ENCODE results near the gene HNF4A. TPM values are rescaled to one million over a fixed set of nuclear protein-coding genes. Genes with fewer than 3 reads are reported as not detected.

Gene HNF4A
- total and polyA plus RNA-seq, 2 of the 13 experiments (the other 11 are each of a cell fraction or from before 2014, with no cell fraction given) = 80.9 to 169 TPM

DNA sequence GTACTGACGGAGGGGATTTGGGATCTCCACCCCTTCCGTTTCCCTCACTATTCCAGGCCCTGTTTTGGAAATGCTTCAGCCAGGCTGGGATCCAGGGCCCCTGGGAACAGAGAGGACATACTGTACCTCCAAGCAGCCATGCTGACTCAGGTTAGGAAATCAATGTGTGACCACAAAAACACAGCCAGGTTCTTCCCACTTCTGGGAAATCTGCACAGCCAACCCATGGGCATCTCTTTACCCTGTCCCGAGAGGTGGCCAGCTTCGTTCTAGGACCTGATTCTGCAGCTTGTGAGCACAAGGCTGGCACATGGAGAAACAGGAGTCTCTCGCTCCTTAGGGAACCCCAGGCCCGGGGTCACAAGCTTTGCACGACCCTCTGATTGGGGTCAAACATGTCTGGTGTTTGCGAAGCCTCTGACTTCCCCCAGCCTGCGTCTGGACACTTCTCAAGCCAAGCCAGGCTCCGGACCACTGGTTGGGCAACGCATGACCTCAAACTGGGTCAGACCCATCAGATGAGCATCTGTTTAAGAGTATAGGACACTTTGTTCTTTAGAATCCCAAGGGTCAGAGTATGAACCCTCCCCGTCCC, 111.9 kb downstream of the HNF4A start (continued):
- TF ChIP-seq MYC (CRISPR knock-in tag; IDR thresholded peaks at IDR 0.05; ENCODE audit: borderline replicate concordance) = peak; percentile 8; the same call in 1 of the 2 replicates
- TF ChIP-seq, protein P1, sequence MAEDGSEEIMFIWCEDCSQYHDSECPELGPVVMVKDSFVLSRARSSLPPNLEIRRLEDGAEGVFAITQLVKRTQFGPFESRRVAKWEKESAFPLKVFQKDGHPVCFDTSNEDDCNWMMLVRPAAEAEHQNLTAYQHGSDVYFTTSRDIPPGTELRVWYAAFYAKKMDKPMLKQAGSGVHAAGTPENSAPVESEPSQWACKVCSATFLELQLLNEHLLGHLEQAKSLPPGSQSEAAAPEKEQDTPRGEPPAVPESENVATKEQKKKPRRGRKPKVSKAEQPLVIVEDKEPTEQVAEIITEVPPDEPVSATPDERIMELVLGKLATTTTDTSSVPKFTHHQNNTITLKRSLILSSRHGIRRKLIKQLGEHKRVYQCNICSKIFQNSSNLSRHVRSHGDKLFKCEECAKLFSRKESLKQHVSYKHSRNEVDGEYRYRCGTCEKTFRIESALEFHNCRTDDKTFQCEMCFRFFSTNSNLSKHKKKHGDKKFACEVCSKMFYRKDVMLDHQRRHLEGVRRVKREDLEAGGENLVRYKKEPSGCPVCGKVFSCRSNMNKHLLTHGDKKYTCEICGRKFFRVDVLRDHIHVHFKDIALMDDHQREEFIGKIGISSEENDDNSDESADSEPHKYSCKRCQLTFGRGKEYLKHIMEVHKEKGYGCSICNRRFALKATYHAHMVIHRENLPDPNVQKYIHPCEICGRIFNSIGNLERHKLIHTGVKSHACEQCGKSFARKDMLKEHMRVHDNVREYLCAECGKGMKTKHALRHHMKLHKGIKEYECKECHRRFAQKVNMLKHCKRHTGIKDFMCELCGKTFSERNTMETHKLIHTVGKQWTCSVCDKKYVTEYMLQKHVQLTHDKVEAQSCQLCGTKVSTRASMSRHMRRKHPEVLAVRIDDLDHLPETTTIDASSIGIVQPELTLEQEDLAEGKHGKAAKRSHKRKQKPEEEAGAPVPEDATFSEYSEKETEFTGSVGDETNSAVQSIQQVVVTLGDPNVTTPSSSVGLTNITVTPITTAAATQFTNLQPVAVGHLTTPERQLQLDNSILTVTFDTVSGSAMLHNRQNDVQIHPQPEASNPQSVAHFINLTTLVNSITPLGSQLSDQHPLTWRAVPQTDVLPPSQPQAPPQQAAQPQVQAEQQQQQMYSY (CRISPR knock-in tag; IDR thresholded peaks at IDR 0.05) = peak; percentile 97
- TF ChIP-seq ZNF33B (CRISPR knock-in tag; IDR thresholded peaks at IDR 0.05) = peak; percentile 49; the same call in 1 of the 2 replicates
- TF ChIP-seq ZNF30 (CRISPR knock-in tag; IDR thresholded peaks at IDR 0.05) = peak; percentile 67; the same call in 1 of the 2 replicates
- TF ChIP-seq HES4 (CRISPR knock-in tag; IDR thresholded peaks at IDR 0.05; ENCODE audit: borderline replicate concordance) = no peak
- no peak for TF ChIP-seq MAZ (IDR thresholded peaks at IDR 0.05; ENCODE audit: borderline replicate concordance, low read depth, low read length)
- TF ChIP-seq MAZ (CRISPR knock-in tag; IDR thresholded peaks at IDR 0.05; ENCODE audit: low read depth) = no peak
- TF ChIP-seq FLYWCH1 (CRISPR knock-in tag; IDR thresholded peaks at IDR 0.05) = no peak
- 0 out of 2 replicates have a peak, but pooled peaks have one; percentile 9 for TF ChIP-seq ZNF350 (CRISPR knock-in tag; IDR thresholded peaks at IDR 0.05; ENCODE audit: borderline replicate concordance, low read depth)
- TF ChIP-seq JARID2 (CRISPR knock-in tag; IDR thresholded peaks at IDR 0.05; ENCODE audit: insufficient replicate concordance) = no peak
- TF ChIP-seq, protein P2, sequence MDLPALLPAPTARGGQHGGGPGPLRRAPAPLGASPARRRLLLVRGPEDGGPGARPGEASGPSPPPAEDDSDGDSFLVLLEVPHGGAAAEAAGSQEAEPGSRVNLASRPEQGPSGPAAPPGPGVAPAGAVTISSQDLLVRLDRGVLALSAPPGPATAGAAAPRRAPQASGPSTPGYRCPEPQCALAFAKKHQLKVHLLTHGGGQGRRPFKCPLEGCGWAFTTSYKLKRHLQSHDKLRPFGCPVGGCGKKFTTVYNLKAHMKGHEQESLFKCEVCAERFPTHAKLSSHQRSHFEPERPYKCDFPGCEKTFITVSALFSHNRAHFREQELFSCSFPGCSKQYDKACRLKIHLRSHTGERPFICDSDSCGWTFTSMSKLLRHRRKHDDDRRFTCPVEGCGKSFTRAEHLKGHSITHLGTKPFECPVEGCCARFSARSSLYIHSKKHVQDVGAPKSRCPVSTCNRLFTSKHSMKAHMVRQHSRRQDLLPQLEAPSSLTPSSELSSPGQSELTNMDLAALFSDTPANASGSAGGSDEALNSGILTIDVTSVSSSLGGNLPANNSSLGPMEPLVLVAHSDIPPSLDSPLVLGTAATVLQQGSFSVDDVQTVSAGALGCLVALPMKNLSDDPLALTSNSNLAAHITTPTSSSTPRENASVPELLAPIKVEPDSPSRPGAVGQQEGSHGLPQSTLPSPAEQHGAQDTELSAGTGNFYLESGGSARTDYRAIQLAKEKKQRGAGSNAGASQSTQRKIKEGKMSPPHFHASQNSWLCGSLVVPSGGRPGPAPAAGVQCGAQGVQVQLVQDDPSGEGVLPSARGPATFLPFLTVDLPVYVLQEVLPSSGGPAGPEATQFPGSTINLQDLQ (CRISPR knock-in tag; IDR thresholded peaks at IDR 0.05) = peak; percentile 48; the same call in 1 of the 2 replicates
- peak; percentile 44; the same call in 1 of the 2 replicates for TF ChIP-seq KDM5B (CRISPR knock-in tag; IDR thresholded peaks at IDR 0.05; ENCODE audit: borderline replicate concordance)
- TF ChIP-seq RXRB (CRISPR knock-in tag; IDR thresholded peaks at IDR 0.05; ENCODE audit: borderline replicate concordance) = peak; percentile 20; the same call in 1 of the 2 replicates
- no peak for TF ChIP-seq ZNF567 (CRISPR knock-in tag; IDR thresholded peaks at IDR 0.05; ENCODE audit: borderline replicate concordance)
- TF ChIP-seq THRA (CRISPR knock-in tag; IDR thresholded peaks at IDR 0.05; ENCODE audit: borderline replicate concordance) = peak; percentile 45; the same call in 1 of the 2 replicates
- TF ChIP-seq ZNF414 (CRISPR knock-in tag; IDR thresholded peaks at IDR 0.05) = 0 out of 2 replicates have a peak, but pooled peaks have one; percentile 27
- TF ChIP-seq, protein P3, sequence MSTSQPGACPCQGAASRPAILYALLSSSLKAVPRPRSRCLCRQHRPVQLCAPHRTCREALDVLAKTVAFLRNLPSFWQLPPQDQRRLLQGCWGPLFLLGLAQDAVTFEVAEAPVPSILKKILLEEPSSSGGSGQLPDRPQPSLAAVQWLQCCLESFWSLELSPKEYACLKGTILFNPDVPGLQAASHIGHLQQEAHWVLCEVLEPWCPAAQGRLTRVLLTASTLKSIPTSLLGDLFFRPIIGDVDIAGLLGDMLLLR (CRISPR knock-in tag; IDR thresholded peaks at IDR 0.05) = 0 out of 2 replicates have a peak, but pooled peaks have one; percentile 51
- no peak for TF ChIP-seq ZNF264 (CRISPR knock-in tag; IDR thresholded peaks at IDR 0.05)
- TF ChIP-seq MTF2 (CRISPR knock-in tag; IDR thresholded peaks at IDR 0.05; ENCODE audit: borderline replicate concordance) = 0 out of 2 replicates have a peak, but pooled peaks have one; percentile 48
